GM23338 (cell line): ENCODE data around the gene UCN3. TPM values are rescaled to one million over a fixed set of nuclear protein-coding genes. Genes with fewer than 3 reads are reported as not detected.

ENCODE experiments used
- ATAC-seq: fragments of 200-7000 bp; cut with Tn5 transposase; 3 replicates; pipeline ENCODE4 v1.9.1; 2020
- DNase-seq: peaks from one replicate; pipeline ENCODE4 v3.0.0-alpha.2; 2015; ENCODE audit warnings: low spot score
- H2AFZ ChIP-seq: fragments of 200-600 bp; sonication (generic); 2 replicates; pipeline ENCODE4 v1.8.0; 2016; ENCODE audit warnings: antibody characterized with exemption, mild to moderate bottlenecking, moderate library complexity
- H3F3A ChIP-seq: fragments of 200-600 bp; sonication (generic); replicated peaks from 2 replicates; pipeline ENCODE4 v1.8.0; 2017; ENCODE audit warnings: antibody characterized with exemption, mixed run types, low read depth
- H3K27ac ChIP-seq: fragments of 200-600 bp; sonication (generic); 2 replicates; pipeline ENCODE4 v1.6.1; 2016; ENCODE audit warnings: low read depth
- H3K27me3 ChIP-seq: fragments of 200-600 bp; sonication (generic); 2 replicates; pipeline ENCODE4 v1.8.0; 2016; ENCODE audit warnings: mild to moderate bottlenecking, mixed run types, moderate library complexity; ENCODE audit not compliant: insufficient read depth
- H3K36me3 ChIP-seq: fragments of 200-600 bp; sonication (generic); 2 replicates; pipeline ENCODE4 v1.8.0; 2016; ENCODE audit warnings: mild to moderate bottlenecking; ENCODE audit not compliant: insufficient read depth
- H3K4me1 ChIP-seq: fragments of 200-600 bp; sonication (generic); 2 replicates; pipeline ENCODE4 v1.8.0; 2016; ENCODE audit warnings: mild to moderate bottlenecking, moderate library complexity; ENCODE audit not compliant: insufficient read depth
- H3K4me2 ChIP-seq: fragments of 200-600 bp; sonication (generic); 2 replicates; pipeline ENCODE4 v1.7.1; 2017; ENCODE audit warnings: mixed run types
- H3K4me3 ChIP-seq: fragments of 200-600 bp; sonication (generic); 2 replicates; pipeline ENCODE4 v1.6.1; 2016; ENCODE audit warnings: mixed run types
- H3K79me2 ChIP-seq: fragments of 200-600 bp; sonication (generic); replicated peaks from 2 replicates; pipeline ENCODE4 v1.8.0; 2017; ENCODE audit warnings: mild to moderate bottlenecking; ENCODE audit not compliant: insufficient read depth
- H3K9me2 ChIP-seq: fragments of 200-600 bp; sonication (generic); 2 replicates; pipeline ENCODE4 v1.8.0; 2017; ENCODE audit not compliant: insufficient read depth
- H4K20me1 ChIP-seq: fragments of 200-600 bp; sonication (generic); replicated peaks from 2 replicates; pipeline ENCODE4 v1.8.0; 2017; ENCODE audit warnings: mild to moderate bottlenecking; ENCODE audit not compliant: insufficient read depth
- H3K27ac Mint-ChIP-seq: 2 replicates; pipeline ENCODE4 v1.8.0; 2020; ENCODE audit warnings: inconsistent platforms, mild to moderate bottlenecking, moderate library complexity, mixed read lengths
- H3K27me3 Mint-ChIP-seq: 3 replicates; pipeline ENCODE4 v1.8.0; 2022; ENCODE audit warnings: low read depth, mild to moderate bottlenecking, moderate library complexity, mixed read lengths, inconsistent platforms; ENCODE audit not compliant: insufficient read depth, poor library complexity
- H3K36me3 Mint-ChIP-seq: 3 replicates; pipeline ENCODE4 v1.8.0; 2021; ENCODE audit warnings: low read depth, mild to moderate bottlenecking, inconsistent platforms, moderate library complexity, mixed read lengths
- H3K4me1 Mint-ChIP-seq: 3 replicates; pipeline ENCODE4 v1.8.0; 2020; ENCODE audit warnings: mild to moderate bottlenecking, inconsistent platforms, mixed read lengths
- H3K4me3 Mint-ChIP-seq: 3 replicates; pipeline ENCODE4 v1.8.0; 2021; ENCODE audit warnings: moderate library complexity, mild to moderate bottlenecking, inconsistent platforms, mixed read lengths
- H3K9me3 Mint-ChIP-seq: 3 replicates; pipeline ENCODE4 v1.8.0; 2020; ENCODE audit warnings: moderate library complexity, mild to moderate bottlenecking, inconsistent platforms, mixed read lengths
- CREB1 ChIP-seq: fragments of 250-450 bp; sonication (Bioruptor Pico); IDR thresholded peaks from 2 replicates; pipeline ENCODE4 v1.5.0; 2020; ENCODE audit warnings: low read depth, mild to moderate bottlenecking, moderate library complexity
- EZH2 ChIP-seq: fragments of 200-600 bp; sonication (generic); IDR thresholded peaks from one replicate; pipeline ENCODE4 v1.8.0; 2017; ENCODE audit warnings: antibody characterized with exemption, mild to moderate bottlenecking, low read depth; ENCODE audit not compliant: unreplicated experiment
- EZH2phosphoT487 ChIP-seq: fragments of 200-600 bp; sonication (generic); IDR thresholded peaks from one replicate; pipeline ENCODE4 v1.8.1; 2018; ENCODE audit warnings: antibody characterized with exemption; ENCODE audit not compliant: unreplicated experiment
- JUNB ChIP-seq: IDR thresholded peaks from one replicate; pipeline ENCODE4 v1.6.1; 2016; ENCODE audit warnings: antibody characterized with exemption; ENCODE audit not compliant: unreplicated experiment
- NANOG ChIP-seq: IDR thresholded peaks from 2 replicates; pipeline ENCODE4 v1.6.1; 2016; ENCODE audit warnings: antibody characterized with exemption, borderline replicate concordance
- POLR2AphosphoS5 ChIP-seq: IDR thresholded peaks from 2 replicates; pipeline ENCODE4 v1.6.1; 2016; ENCODE audit warnings: antibody characterized with exemption, low read depth
- STAT1 ChIP-seq: IDR thresholded peaks from one replicate; pipeline ENCODE4 v1.6.1; 2016; ENCODE audit warnings: antibody characterized with exemption; ENCODE audit not compliant: unreplicated experiment
- ZNF114 ChIP-seq: fragments of 250-450 bp; sonication (Bioruptor Pico); IDR thresholded peaks from 2 replicates; pipeline ENCODE4 v1.5.0; 2020; ENCODE audit warnings: mild to moderate bottlenecking, moderate library complexity
- ZNF331 ChIP-seq: fragments of 250-450 bp; sonication (Bioruptor Pico); IDR thresholded peaks from 2 replicates; pipeline ENCODE4 v1.5.0; 2020; ENCODE audit warnings: low read depth, mild to moderate bottlenecking, moderate library complexity
- polyA plus RNA-seq: library from polyadenylated mRNA; unstranded; fragments of >200 nt; fragmentation: Nextera tagmentation; extraction: Ambion mirVana; gene quantifications from 2 replicates; pipeline ENCODE4 v1.2.1, GENCODE V29; 2016
- total RNA-seq: library from RNA; depleted of rRNA; stranded (reverse); fragments of >200 nt; shearing (Covaris generic); gene quantifications from 2 replicates; pipeline ENCODE4 v1.2.3, GENCODE V29; 2014
- TF ChIP-seq, protein P1 (sequence below): IDR thresholded peaks from one replicate; pipeline ENCODE4 v1.6.1; 2018; ENCODE audit warnings: antibody characterized with exemption; ENCODE audit not compliant: unreplicated experiment
- TF ChIP-seq, protein P2 (sequence below): IDR thresholded peaks from 2 replicates; pipeline ENCODE4 v1.6.1; 2016; ENCODE audit warnings: antibody characterized with exemption
- TF ChIP-seq, protein P3 (sequence below): fragments of 250-450 bp; sonication (Bioruptor Pico); IDR thresholded peaks from 2 replicates; pipeline ENCODE4 v1.5.0; 2020; ENCODE audit warnings: mild to moderate bottlenecking, moderate library complexity
- TF ChIP-seq, protein P4 (sequence below), 2 experiments: fragments of 200-600 bp in 1 of 2; sonication (generic) in 1 of 2; conservative IDR thresholded peaks; 2 replicates each; pipeline versions ENCODE4 v1.5.1 to v1.6.1; 2016 to 2017; ENCODE audit warnings: antibody characterized with exemption in 2 of 2, low read depth in 2 of 2, mild to moderate bottlenecking in 2 of 2, moderate library complexity in 1 of 2

The UCN3 gene
- total and polyA plus RNA-seq, 2 experiments from 2014 or later: not detected

DNA sequence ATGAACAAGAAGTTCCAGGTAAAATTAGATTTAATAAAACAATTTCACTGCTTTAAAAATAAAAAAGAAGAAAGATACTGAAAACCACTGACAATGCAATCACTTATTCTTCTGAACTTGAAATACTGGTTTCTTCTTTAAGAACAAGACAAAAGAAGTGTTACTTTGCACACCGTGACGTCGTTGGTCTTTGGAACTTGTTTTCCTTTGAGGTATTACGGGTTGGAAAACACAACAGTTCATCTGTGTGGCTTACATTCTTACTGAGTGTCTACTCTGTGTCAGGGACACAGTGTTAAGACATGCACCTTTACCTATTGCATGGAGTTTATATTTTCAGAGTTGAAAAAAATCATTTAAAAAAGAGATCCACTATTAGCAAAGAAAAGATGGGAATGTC is 41.3 kb upstream of the UCN3 start:
- H3K9me2 ChIP-seq: 0 out of 2 replicates have a peak, but pooled peaks cover 7% of the 10 kb centered on the region
- H3K36me3 Mint-ChIP-seq: no peaks in the 10 kb centered on the region; the same call in 2 of the 3 replicates
- H3K27me3 ChIP-seq: no peaks in the 10 kb centered on the region
- H3K4me1 ChIP-seq: no peaks in the 10 kb centered on the region
- H3K27me3 Mint-ChIP-seq: peaks cover 3% of the 10 kb centered on the region
- no peaks in the 10 kb centered on the region for H3F3A ChIP-seq
- H3K27ac Mint-ChIP-seq: no peak overlapping the region
- H3K4me2 ChIP-seq: no peak overlapping the region
- no peak overlapping the region for H2AFZ ChIP-seq
- peak; percentile 12 for DNase-seq
- TF ChIP-seq, protein P1, sequence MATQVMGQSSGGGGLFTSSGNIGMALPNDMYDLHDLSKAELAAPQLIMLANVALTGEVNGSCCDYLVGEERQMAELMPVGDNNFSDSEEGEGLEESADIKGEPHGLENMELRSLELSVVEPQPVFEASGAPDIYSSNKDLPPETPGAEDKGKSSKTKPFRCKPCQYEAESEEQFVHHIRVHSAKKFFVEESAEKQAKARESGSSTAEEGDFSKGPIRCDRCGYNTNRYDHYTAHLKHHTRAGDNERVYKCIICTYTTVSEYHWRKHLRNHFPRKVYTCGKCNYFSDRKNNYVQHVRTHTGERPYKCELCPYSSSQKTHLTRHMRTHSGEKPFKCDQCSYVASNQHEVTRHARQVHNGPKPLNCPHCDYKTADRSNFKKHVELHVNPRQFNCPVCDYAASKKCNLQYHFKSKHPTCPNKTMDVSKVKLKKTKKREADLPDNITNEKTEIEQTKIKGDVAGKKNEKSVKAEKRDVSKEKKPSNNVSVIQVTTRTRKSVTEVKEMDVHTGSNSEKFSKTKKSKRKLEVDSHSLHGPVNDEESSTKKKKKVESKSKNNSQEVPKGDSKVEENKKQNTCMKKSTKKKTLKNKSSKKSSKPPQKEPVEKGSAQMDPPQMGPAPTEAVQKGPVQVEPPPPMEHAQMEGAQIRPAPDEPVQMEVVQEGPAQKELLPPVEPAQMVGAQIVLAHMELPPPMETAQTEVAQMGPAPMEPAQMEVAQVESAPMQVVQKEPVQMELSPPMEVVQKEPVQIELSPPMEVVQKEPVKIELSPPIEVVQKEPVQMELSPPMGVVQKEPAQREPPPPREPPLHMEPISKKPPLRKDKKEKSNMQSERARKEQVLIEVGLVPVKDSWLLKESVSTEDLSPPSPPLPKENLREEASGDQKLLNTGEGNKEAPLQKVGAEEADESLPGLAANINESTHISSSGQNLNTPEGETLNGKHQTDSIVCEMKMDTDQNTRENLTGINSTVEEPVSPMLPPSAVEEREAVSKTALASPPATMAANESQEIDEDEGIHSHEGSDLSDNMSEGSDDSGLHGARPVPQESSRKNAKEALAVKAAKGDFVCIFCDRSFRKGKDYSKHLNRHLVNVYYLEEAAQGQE: no peak
- TF ChIP-seq CREB1 (CRISPR knock-in tag) (no peak), POLR2AphosphoS5 (no peak), STAT1 (no peak), NANOG (no peak), EZH2 (no peak), EZH2phosphoT487 (no peak), ZNF114 (CRISPR knock-in tag) (no peak), ZNF331 (CRISPR knock-in tag) (no peak), JUNB (no peak)
- TF ChIP-seq, protein P2, sequence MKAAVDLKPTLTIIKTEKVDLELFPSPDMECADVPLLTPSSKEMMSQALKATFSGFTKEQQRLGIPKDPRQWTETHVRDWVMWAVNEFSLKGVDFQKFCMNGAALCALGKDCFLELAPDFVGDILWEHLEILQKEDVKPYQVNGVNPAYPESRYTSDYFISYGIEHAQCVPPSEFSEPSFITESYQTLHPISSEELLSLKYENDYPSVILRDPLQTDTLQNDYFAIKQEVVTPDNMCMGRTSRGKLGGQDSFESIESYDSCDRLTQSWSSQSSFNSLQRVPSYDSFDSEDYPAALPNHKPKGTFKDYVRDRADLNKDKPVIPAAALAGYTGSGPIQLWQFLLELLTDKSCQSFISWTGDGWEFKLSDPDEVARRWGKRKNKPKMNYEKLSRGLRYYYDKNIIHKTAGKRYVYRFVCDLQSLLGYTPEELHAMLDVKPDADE: no peak
- TF ChIP-seq, protein P3, sequence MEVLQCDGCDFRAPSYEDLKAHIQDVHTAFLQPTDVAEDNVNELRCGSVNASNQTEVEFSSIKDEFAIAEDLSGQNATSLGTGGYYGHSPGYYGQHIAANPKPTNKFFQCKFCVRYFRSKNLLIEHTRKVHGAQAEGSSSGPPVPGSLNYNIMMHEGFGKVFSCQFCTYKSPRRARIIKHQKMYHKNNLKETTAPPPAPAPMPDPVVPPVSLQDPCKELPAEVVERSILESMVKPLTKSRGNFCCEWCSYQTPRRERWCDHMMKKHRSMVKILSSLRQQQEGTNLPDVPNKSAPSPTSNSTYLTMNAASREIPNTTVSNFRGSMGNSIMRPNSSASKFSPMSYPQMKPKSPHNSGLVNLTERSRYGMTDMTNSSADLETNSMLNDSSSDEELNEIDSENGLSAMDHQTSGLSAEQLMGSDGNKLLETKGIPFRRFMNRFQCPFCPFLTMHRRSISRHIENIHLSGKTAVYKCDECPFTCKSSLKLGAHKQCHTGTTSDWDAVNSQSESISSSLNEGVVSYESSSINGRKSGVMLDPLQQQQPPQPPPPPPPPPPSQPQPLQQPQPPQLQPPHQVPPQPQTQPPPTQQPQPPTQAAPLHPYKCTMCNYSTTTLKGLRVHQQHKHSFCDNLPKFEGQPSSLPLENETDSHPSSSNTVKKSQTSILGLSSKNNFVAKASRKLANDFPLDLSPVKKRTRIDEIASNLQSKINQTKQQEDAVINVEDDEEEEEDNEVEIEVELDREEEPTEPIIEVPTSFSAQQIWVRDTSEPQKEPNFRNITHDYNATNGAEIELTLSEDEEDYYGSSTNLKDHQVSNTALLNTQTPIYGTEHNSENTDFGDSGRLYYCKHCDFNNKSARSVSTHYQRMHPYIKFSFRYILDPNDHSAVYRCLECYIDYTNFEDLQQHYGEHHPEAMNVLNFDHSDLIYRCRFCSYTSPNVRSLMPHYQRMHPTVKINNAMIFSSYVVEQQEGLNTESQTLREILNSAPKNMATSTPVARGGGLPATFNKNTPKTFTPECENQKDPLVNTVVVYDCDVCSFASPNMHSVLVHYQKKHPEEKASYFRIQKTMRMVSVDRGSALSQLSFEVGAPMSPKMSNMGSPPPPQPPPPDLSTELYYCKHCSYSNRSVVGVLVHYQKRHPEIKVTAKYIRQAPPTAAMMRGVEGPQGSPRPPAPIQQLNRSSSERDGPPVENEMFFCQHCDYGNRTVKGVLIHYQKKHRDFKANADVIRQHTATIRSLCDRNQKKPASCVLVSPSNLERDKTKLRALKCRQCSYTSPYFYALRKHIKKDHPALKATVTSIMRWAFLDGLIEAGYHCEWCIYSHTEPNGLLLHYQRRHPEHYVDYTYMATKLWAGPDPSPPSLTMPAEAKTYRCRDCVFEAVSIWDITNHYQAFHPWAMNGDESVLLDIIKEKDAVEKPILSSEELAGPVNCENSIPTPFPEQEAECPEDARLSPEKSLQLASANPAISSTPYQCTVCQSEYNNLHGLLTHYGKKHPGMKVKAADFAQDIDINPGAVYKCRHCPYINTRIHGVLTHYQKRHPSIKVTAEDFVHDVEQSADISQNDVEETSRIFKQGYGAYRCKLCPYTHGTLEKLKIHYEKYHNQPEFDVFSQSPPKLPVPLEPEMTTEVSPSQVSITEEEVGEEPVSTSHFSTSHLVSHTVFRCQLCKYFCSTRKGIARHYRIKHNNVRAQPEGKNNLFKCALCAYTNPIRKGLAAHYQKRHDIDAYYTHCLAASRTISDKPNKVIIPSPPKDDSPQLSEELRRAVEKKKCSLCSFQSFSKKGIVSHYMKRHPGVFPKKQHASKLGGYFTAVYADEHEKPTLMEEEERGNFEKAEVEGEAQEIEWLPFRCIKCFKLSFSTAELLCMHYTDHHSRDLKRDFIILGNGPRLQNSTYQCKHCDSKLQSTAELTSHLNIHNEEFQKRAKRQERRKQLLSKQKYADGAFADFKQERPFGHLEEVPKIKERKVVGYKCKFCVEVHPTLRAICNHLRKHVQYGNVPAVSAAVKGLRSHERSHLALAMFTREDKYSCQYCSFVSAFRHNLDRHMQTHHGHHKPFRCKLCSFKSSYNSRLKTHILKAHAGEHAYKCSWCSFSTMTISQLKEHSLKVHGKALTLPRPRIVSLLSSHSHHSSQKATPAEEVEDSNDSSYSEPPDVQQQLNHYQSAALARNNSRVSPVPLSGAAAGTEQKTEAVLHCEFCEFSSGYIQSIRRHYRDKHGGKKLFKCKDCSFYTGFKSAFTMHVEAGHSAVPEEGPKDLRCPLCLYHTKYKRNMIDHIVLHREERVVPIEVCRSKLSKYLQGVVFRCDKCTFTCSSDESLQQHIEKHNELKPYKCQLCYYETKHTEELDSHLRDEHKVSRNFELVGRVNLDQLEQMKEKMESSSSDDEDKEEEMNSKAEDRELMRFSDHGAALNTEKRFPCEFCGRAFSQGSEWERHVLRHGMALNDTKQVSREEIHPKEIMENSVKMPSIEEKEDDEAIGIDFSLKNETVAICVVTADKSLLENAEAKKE (CRISPR knock-in tag): no peak
- TF ChIP-seq, protein P4, sequence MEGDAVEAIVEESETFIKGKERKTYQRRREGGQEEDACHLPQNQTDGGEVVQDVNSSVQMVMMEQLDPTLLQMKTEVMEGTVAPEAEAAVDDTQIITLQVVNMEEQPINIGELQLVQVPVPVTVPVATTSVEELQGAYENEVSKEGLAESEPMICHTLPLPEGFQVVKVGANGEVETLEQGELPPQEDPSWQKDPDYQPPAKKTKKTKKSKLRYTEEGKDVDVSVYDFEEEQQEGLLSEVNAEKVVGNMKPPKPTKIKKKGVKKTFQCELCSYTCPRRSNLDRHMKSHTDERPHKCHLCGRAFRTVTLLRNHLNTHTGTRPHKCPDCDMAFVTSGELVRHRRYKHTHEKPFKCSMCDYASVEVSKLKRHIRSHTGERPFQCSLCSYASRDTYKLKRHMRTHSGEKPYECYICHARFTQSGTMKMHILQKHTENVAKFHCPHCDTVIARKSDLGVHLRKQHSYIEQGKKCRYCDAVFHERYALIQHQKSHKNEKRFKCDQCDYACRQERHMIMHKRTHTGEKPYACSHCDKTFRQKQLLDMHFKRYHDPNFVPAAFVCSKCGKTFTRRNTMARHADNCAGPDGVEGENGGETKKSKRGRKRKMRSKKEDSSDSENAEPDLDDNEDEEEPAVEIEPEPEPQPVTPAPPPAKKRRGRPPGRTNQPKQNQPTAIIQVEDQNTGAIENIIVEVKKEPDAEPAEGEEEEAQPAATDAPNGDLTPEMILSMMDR (conservative IDR thresholded peaks at IDR 0.05; ENCODE audit: low read depth in 2 of 2): no peak
- H3K79me2 ChIP-seq: no peaks in the 10 kb centered on the region
- H4K20me1 ChIP-seq: no peaks in the 10 kb centered on the region
- no peak overlapping the region for H3K27ac ChIP-seq
- no peak for ATAC-seq
- H3K4me3 ChIP-seq: no peak overlapping the region
- no peaks in the 10 kb centered on the region for H3K36me3 ChIP-seq
- no peaks in the 10 kb centered on the region; the same call in 2 of the 3 replicates for H3K4me1 Mint-ChIP-seq
- peaks cover 16% of the 10 kb centered on the region; the same call in 2 of the 3 replicates for H3K9me3 Mint-ChIP-seq
- H3K4me3 Mint-ChIP-seq: no peak overlapping the region
